ENCODE data around the gene CABS1.

CABS1 gene

GRCh38 chr4:70334681-70335080, at the start of gene CABS1:
Gene CABS1 (plus strand): TSS chr4:70334981. CDS start chr4:70335040, 59 bp downstream.
- no peak for TF ChIP-seq CTCF (IDR thresholded peaks at IDR 0.05; ENCODE audit: insufficient read depth, low read depth, low read length, missing control alignments)
- no peak for DNase-seq (ENCODE audit: low read depth)
- H3K4me3 ChIP-seq (ENCODE audit: low read depth, low read length) = no peak within 1 kb of the TSS

GRCh38 chr4:70288651-70289050, 46.1 kb upstream of the CABS1 start:
- no peak for DNase-seq (ENCODE audit: low read depth)
- no peak for TF ChIP-seq CTCF (IDR thresholded peaks at IDR 0.05; ENCODE audit: insufficient read depth, low read depth, low read length, missing control alignments)
- no peak overlapping the region for H3K4me3 ChIP-seq (ENCODE audit: low read depth, low read length)

- DNase-seq (ENCODE audit: low read depth) = no peak
- H3K4me3 ChIP-seq (ENCODE audit: low read depth, low read length) = no peak overlapping the region
- TF ChIP-seq CTCF (IDR thresholded peaks at IDR 0.05; ENCODE audit: insufficient read depth, low read depth, low read length, missing control alignments) = no peak
Measured at GRCh38 chr4:70291341-70291740, 43.4 kb upstream of the CABS1 start.

GRCh38 chr4:70297576-70297975, 37.2 kb upstream of the CABS1 start:
- DNase-seq (ENCODE audit: low read depth) = no peak
- TF ChIP-seq CTCF (IDR thresholded peaks at IDR 0.05; ENCODE audit: insufficient read depth, low read depth, low read length, missing control alignments) = no peak
- no peak overlapping the region for H3K4me3 ChIP-seq (ENCODE audit: low read depth, low read length)

GRCh38 chr4:70298051-70298450, 36.7 kb upstream of the CABS1 start:
- H3K4me3 ChIP-seq (ENCODE audit: low read depth, low read length) = no peak overlapping the region
- DNase-seq (ENCODE audit: low read depth) = no peak
- TF ChIP-seq CTCF (IDR thresholded peaks at IDR 0.05; ENCODE audit: insufficient read depth, low read depth, low read length, missing control alignments) = no peak

- no peak for TF ChIP-seq CTCF (IDR thresholded peaks at IDR 0.05; ENCODE audit: insufficient read depth, low read depth, low read length, missing control alignments)
- H3K4me3 ChIP-seq (ENCODE audit: low read depth, low read length) = no peak overlapping the region
- no peak for DNase-seq (ENCODE audit: low read depth)
Measured at GRCh38 chr4:70299643-70300042, 35.1 kb upstream of the CABS1 start.

- no peak for DNase-seq (ENCODE audit: low read depth)
- no peak for TF ChIP-seq CTCF (IDR thresholded peaks at IDR 0.05; ENCODE audit: insufficient read depth, low read depth, low read length, missing control alignments)
Measured at GRCh38 chr4:70300215-70300614, 34.6 kb upstream of the CABS1 start.

More at GRCh38 chr4:70300215-70300614, 34.6 kb upstream of the CABS1 start:
- H3K4me3 ChIP-seq (ENCODE audit: low read depth, low read length) = no peak overlapping the region

Data from GM12865 (cell line).